Mucosa of stomach (tissue), 1 donor: ENCODE measurements around the gene CCDC51.
"Not testable (repeated sequence)": the region's sequence is repeated elsewhere in the genome, so short reads cannot be mapped to it uniquely, and the experiment has no call there.

ENCODE experiments used
- H3K27me3 ChIP-seq: one replicate; pipeline ENCODE4 v1.7.0; 2013; ENCODE audit warnings: mild to moderate bottlenecking, low read length; ENCODE audit not compliant: control insufficient read depth, insufficient read depth
- H3K36me3 ChIP-seq: one replicate; pipeline ENCODE4 v1.7.0; 2013; ENCODE audit warnings: low read length; ENCODE audit not compliant: control insufficient read depth, insufficient read depth
- H3K4me1 ChIP-seq: one replicate; pipeline ENCODE4 v1.7.0; 2013; ENCODE audit warnings: mild to moderate bottlenecking, low read length; ENCODE audit not compliant: control insufficient read depth, insufficient read depth
- H3K4me3 ChIP-seq: one replicate; pipeline ENCODE4 v1.7.0; 2013; ENCODE audit warnings: low read length
- H3K9ac ChIP-seq: one replicate; pipeline ENCODE4 v1.7.0; 2013; ENCODE audit warnings: mild to moderate bottlenecking, low read length, moderate library complexity
- H3K9me3 ChIP-seq: one replicate; pipeline ENCODE4 v1.7.0; 2013; ENCODE audit warnings: mild to moderate bottlenecking, low read length, moderate library complexity; ENCODE audit not compliant: control insufficient read depth
- donor health status: Pancreatic carcinoma.

CCDC51 gene

GRCh38 chr3:48439820-48440589 lies at the start of gene CCDC51, which contains the start of gene TMA7:
TSS of gene CCDC51 (minus strand) at chr3:48440119. CDS start at chr3:48435128, 4,991 bp downstream.
TSS of gene TMA7 (plus strand) at chr3:48440257. CDS start at chr3:48440297, 40 bp downstream.
- Histone ChIP-seq H3K27me3 (no peaks in the 10 kb centered on the region), H3K36me3 (no peaks in the 10 kb centered on the region), H3K9ac (peak within 1 kb of the TSS; percentile 93), H3K4me1 (peaks cover 15% of the 10 kb centered on the region), H3K4me3 (peak within 1 kb of the TSS; percentile 98), H3K9me3 (no peaks in the 10 kb centered on the region)

GRCh38 chr3:48486952-48487351 lies 47.0 kb upstream of the CCDC51 start:
- Histone ChIP-seq H3K36me3 (no peaks in the 10 kb centered on the region), H3K4me1 (no peaks in the 10 kb centered on the region), H3K4me3 (no peak overlapping the region), H3K27me3 (no peaks in the 10 kb centered on the region), H3K9ac (no peak overlapping the region), H3K9me3 (no peaks in the 10 kb centered on the region)

GRCh38 chr3:48482822-48483221 lies 42.9 kb upstream of the CCDC51 start:
- H3K9me3 ChIP-seq, H3K9ac ChIP-seq, H3K27me3 ChIP-seq, H3K4me1 ChIP-seq, H3K36me3 ChIP-seq, H3K4me3 ChIP-seq: not testable (repeated sequence)

- not testable (repeated sequence) for H3K27me3 ChIP-seq, H3K9ac ChIP-seq, H3K4me3 ChIP-seq, H3K9me3 ChIP-seq, H3K4me1 ChIP-seq, H3K36me3 ChIP-seq
Measured at GRCh38 chr3:48480891-48481290, 41.0 kb upstream of the CCDC51 start.

- Histone ChIP-seq H3K4me3 (no peak overlapping the region), H3K27me3 (no peaks in the 10 kb centered on the region)
Measured at GRCh38 chr3:48478626-48479555, 39.0 kb upstream of the CCDC51 start.

GRCh38 chr3:48477959-48478520 lies 38.1 kb upstream of the CCDC51 start:
- H3K9me3 ChIP-seq, result no peaks in the 10 kb centered on the region
- H3K4me3 ChIP-seq, result no peak overlapping the region
- H3K9ac ChIP-seq, result no peak overlapping the region

More at GRCh38 chr3:48478626-48479555, 39.0 kb upstream of the CCDC51 start:
- no peaks in the 10 kb centered on the region for H3K4me1 ChIP-seq
- no peaks in the 10 kb centered on the region for H3K36me3 ChIP-seq
- H3K9ac ChIP-seq, result no peak overlapping the region
- H3K9me3 ChIP-seq, result no peaks in the 10 kb centered on the region

GRCh38 chr3:48476426-48477053 lies 36.6 kb upstream of the CCDC51 start:
- Histone ChIP-seq H3K9ac (no peak overlapping the region), H3K27me3 (no peaks in the 10 kb centered on the region), H3K4me1 (peaks cover 13% of the 10 kb centered on the region), H3K9me3 (no peaks in the 10 kb centered on the region), H3K36me3 (no peaks in the 10 kb centered on the region), H3K4me3 (no peak overlapping the region)

More at GRCh38 chr3:48477959-48478520, 38.1 kb upstream of the CCDC51 start:
- H3K36me3 ChIP-seq, result no peaks in the 10 kb centered on the region
- no peaks in the 10 kb centered on the region for H3K27me3 ChIP-seq
- H3K4me1 ChIP-seq, result peaks cover 7% of the 10 kb centered on the region

GRCh38 chr3:48475188-48475587 lies 35.3 kb upstream of the CCDC51 start:
- Histone ChIP-seq H3K9me3 (no peaks in the 10 kb centered on the region), H3K9ac (no peak overlapping the region), H3K27me3 (no peaks in the 10 kb centered on the region), H3K4me1 (peaks cover 18% of the 10 kb centered on the region), H3K36me3 (no peaks in the 10 kb centered on the region), H3K4me3 (no peak overlapping the region)

- H3K4me1 ChIP-seq, result peaks cover 23% of the 10 kb centered on the region
Measured at GRCh38 chr3:48474619-48475018, 34.7 kb upstream of the CCDC51 start.

GRCh38 chr3:48474031-48474430 lies 34.1 kb upstream of the CCDC51 start:
- H3K36me3 ChIP-seq, H3K27me3 ChIP-seq, H3K4me3 ChIP-seq, H3K9me3 ChIP-seq, H3K9ac ChIP-seq: not testable (repeated sequence)
- H3K4me1 ChIP-seq, result peaks cover 28% of the 10 kb centered on the region

More at GRCh38 chr3:48474619-48475018, 34.7 kb upstream of the CCDC51 start:
- Histone ChIP-seq H3K9me3 (no peaks in the 10 kb centered on the region), H3K9ac (no peak overlapping the region), H3K4me3 (no peak overlapping the region), H3K36me3 (no peaks in the 10 kb centered on the region), H3K27me3 (no peaks in the 10 kb centered on the region)

- H3K4me1 ChIP-seq, result peaks cover 28% of the 10 kb centered on the region
- peak overlapping the region; percentile 86 for H3K4me3 ChIP-seq
- H3K9ac ChIP-seq, result peak overlapping the region; percentile 93
- no peaks in the 10 kb centered on the region for H3K36me3 ChIP-seq
- no peaks in the 10 kb centered on the region for H3K27me3 ChIP-seq
- no peaks in the 10 kb centered on the region for H3K9me3 ChIP-seq
Measured at GRCh38 chr3:48473617-48473952, 33.7 kb upstream of the CCDC51 start.
